NB4 (cell line): Measurements from ENCODE around the gene TMEM273.

Experiments
- MYC ChIP-seq: IDR thresholded peaks from 2 replicates; pipeline ENCODE4 v1.6.1; 2011; ENCODE audit warnings: low read depth, low read length
- POLR2A ChIP-seq: IDR thresholded peaks from 2 replicates; pipeline ENCODE4 v1.6.1; 2011; ENCODE audit warnings: mild to moderate bottlenecking; ENCODE audit not compliant: insufficient read length; ENCODE audit errors: extremely low read depth
- TF ChIP-seq, protein P1 (sequence below): IDR thresholded peaks from one replicate; pipeline ENCODE4 v1.5.1; 2012; ENCODE audit warnings: low read depth, low read length

DNA sequence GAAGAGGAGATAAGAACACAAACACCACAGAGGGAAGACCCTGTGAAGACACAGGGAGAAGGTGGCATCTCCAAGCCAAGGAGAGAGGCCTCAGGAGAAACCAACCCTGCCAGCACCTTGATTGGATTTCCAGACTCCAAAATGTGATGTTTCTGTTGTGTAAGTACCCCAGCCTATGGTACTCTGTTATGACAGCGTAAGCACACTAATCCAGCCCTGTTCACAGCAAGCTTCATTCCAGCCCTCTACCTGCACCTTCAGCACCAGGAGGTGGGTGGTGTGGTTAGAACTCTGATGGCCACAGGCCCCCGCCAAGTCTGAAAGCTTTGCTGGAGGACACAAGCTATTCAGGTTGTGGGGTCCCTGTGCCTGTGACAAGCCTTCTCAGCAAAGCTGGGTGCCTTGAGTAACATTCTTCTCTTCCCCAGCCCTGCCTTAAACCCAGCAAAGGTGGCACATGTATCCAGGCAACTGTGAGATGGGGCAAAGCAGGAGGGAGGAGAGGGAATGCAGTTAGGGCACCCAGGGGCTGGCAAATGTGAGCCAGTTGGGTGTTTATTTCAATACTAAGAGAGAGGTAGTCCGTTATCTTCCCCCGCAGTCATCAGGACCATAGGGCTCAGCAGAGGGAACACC lies 77.4 kb downstream of the TMEM273 start:
- TF ChIP-seq, protein P1, sequence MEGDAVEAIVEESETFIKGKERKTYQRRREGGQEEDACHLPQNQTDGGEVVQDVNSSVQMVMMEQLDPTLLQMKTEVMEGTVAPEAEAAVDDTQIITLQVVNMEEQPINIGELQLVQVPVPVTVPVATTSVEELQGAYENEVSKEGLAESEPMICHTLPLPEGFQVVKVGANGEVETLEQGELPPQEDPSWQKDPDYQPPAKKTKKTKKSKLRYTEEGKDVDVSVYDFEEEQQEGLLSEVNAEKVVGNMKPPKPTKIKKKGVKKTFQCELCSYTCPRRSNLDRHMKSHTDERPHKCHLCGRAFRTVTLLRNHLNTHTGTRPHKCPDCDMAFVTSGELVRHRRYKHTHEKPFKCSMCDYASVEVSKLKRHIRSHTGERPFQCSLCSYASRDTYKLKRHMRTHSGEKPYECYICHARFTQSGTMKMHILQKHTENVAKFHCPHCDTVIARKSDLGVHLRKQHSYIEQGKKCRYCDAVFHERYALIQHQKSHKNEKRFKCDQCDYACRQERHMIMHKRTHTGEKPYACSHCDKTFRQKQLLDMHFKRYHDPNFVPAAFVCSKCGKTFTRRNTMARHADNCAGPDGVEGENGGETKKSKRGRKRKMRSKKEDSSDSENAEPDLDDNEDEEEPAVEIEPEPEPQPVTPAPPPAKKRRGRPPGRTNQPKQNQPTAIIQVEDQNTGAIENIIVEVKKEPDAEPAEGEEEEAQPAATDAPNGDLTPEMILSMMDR, result no peak
- TF ChIP-seq POLR2A, result no peak
- TF ChIP-seq MYC, result no peak
